Hepatocyte (in vitro differentiated cells): Measurements from ENCODE around the gene CAAP1.

ENCODE experiments used
- EZH2 ChIP-seq: fragments of 200-600 bp; sonication (generic); IDR thresholded peaks from 2 replicates; pipeline ENCODE4 v1.6.1; 2016; ENCODE audit warnings: antibody characterized with exemption, mild to moderate bottlenecking, borderline replicate concordance
- TF ChIP-seq, protein P1 (sequence below): fragments of 200-600 bp; sonication (generic); IDR thresholded peaks from 2 replicates; pipeline ENCODE4 v1.5.1; 2016; ENCODE audit warnings: antibody characterized with exemption, mild to moderate bottlenecking; ENCODE audit not compliant: poor library complexity

DNA sequence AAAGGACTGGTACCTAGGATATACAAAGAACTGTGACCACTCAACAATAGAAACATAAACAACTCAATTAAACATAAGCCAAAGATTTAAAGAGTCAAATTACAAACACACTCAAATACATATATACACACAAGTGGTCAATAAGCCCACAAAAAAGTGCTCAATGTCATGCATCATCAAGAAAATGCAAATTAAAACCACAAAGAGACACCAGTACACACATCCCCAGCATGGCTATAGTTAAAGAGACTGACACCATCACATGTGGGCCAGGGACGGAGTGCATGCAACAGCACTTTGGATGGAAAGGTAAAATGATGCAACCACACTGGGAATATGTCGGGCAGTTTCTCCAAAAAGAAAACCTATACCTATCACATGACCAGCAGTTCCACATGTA lies 89.7 kb downstream of the CAAP1 start:
- TF ChIP-seq, protein P1, sequence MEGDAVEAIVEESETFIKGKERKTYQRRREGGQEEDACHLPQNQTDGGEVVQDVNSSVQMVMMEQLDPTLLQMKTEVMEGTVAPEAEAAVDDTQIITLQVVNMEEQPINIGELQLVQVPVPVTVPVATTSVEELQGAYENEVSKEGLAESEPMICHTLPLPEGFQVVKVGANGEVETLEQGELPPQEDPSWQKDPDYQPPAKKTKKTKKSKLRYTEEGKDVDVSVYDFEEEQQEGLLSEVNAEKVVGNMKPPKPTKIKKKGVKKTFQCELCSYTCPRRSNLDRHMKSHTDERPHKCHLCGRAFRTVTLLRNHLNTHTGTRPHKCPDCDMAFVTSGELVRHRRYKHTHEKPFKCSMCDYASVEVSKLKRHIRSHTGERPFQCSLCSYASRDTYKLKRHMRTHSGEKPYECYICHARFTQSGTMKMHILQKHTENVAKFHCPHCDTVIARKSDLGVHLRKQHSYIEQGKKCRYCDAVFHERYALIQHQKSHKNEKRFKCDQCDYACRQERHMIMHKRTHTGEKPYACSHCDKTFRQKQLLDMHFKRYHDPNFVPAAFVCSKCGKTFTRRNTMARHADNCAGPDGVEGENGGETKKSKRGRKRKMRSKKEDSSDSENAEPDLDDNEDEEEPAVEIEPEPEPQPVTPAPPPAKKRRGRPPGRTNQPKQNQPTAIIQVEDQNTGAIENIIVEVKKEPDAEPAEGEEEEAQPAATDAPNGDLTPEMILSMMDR, result no peak
- TF ChIP-seq EZH2, result no peak
